HCEC 1CT (cell line): Measurements from ENCODE around the gene SEMA5B.

Experiments
- DNase-seq: peaks from one replicate; pipeline ENCODE4 v3.0.0-alpha.2; 2017

The SEMA5B gene, protein sequence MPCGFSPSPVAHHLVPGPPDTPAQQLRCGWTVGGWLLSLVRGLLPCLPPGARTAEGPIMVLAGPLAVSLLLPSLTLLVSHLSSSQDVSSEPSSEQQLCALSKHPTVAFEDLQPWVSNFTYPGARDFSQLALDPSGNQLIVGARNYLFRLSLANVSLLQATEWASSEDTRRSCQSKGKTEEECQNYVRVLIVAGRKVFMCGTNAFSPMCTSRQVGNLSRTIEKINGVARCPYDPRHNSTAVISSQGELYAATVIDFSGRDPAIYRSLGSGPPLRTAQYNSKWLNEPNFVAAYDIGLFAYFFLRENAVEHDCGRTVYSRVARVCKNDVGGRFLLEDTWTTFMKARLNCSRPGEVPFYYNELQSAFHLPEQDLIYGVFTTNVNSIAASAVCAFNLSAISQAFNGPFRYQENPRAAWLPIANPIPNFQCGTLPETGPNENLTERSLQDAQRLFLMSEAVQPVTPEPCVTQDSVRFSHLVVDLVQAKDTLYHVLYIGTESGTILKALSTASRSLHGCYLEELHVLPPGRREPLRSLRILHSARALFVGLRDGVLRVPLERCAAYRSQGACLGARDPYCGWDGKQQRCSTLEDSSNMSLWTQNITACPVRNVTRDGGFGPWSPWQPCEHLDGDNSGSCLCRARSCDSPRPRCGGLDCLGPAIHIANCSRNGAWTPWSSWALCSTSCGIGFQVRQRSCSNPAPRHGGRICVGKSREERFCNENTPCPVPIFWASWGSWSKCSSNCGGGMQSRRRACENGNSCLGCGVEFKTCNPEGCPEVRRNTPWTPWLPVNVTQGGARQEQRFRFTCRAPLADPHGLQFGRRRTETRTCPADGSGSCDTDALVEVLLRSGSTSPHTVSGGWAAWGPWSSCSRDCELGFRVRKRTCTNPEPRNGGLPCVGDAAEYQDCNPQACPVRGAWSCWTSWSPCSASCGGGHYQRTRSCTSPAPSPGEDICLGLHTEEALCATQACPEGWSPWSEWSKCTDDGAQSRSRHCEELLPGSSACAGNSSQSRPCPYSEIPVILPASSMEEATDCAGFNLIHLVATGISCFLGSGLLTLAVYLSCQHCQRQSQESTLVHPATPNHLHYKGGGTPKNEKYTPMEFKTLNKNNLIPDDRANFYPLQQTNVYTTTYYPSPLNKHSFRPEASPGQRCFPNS

GRCh38 chr3:123027292-123028232 is at the start of gene SEMA5B:
Gene SEMA5B, minus strand, starts transcription at chr3:123027763. Its CDS starts 66,500 bp downstream, at chr3:122961263.
- no peak for DNase-seq

DNA sequence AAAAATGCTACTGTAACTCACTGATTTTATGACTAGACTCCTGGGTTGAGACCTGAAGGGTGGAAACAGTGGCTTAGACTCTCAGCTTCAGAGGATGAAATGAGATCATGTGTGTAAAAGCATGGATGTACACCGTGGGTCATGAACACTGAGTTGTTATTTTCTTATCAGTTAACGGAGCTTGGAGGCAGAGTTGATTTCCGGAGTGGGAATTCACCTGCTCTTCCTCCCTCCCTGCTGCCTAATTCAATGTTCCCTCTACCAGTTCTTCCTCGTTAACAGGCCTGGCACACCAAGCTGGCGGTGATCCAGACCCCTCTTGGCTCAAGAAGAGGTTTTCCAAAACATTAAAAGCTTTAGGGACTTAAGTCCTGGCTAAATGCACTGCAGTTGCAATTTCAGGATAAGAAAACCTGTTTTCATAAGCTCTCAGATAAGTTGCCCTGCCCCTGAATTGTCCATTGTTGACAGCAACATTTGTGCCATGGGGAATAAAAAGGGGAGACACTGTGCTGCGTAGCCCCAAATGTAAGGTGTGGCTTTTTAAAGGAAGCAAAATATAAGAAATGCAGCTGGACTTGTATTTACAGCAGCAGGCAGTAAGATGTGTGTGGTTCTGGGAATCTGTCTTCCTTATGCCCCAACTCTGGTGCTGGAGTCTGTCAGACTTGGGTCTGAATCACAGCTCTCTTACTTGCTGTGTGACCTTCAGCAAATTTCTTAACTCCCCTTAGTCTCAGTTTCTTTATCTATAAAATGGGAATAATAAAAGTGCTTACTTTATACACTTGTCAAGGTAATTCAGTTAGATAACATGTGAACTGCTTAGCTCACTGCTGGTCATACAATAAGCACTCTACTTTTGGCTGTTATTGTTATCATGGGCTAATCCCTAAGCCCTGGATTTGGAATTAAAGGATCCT is 49.2 kb upstream of the SEMA5B start:
- no peak for DNase-seq

DNA sequence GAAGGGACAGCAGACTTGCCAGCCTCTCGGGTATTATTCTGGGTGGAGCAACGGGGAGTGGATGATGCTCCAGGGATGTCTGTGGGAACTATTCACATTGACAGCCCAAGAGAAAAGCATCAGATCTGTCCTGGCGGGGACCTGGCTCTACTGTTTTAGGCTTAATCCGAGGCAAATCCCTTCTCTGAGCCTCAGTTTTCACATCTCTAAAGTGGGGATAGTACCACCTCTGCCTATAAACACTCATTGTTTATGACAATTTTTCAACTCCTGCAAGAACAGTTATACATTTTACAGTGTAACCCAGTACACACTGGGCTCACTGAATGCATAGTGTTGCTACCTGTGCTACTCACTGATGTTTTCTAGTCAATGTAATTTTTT is 48.5 kb upstream of the SEMA5B start:
- no peak for DNase-seq

- DNase-seq = peak; percentile 40
Observed at GRCh38 chr3:123075359-123075758, 47.8 kb upstream of the SEMA5B start.

DNA sequence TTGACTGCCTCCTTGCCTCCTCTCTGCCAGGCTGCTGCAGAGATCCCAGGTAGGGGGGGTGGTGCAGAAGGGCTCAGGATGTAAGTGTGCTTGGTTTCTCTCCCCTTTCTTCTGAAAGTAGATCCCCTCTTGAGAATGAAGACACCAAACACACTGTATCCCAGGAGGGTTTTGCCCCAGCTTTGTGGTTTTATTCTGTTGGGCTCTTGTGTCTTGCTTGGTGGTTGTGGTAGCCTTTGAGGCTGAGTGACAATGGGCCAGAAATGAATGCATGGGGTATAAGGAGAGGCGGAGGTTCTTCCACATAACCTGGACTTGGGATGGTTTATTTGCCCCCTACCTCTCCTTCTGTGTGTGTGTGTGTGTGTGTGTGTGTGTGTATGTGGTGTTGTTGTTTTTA is 45.0 kb upstream of the SEMA5B start:
- no peak for DNase-seq

GRCh38 chr3:123072152-123072551 is 44.6 kb upstream of the SEMA5B start:
- DNase-seq = no peak

DNA sequence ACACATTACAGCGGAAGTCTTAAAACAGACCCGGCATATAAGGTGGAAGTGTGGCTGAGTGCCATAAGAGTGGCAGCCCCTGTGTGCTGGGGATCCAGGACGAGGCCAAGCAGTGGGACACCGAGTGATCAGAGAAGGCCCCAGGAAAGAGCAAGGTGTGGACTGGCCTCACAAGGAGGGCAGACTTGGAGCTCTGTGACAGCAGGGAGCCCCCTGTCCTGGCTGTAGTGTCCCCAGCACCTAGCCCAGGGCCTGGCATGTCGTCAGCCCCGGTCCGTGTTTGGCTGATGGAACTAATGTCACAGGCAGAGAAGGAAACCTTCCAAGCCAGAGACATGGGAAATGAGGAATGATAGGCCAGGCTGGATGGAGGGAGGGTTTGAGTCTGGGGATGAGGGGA is 44.0 kb upstream of the SEMA5B start:
- DNase-seq = no peak

- DNase-seq = no peak
Observed at GRCh38 chr3:123071146-123071545, 43.6 kb upstream of the SEMA5B start.

- no peak for DNase-seq
Observed at GRCh38 chr3:123070510-123070909, 42.9 kb upstream of the SEMA5B start.

DNA sequence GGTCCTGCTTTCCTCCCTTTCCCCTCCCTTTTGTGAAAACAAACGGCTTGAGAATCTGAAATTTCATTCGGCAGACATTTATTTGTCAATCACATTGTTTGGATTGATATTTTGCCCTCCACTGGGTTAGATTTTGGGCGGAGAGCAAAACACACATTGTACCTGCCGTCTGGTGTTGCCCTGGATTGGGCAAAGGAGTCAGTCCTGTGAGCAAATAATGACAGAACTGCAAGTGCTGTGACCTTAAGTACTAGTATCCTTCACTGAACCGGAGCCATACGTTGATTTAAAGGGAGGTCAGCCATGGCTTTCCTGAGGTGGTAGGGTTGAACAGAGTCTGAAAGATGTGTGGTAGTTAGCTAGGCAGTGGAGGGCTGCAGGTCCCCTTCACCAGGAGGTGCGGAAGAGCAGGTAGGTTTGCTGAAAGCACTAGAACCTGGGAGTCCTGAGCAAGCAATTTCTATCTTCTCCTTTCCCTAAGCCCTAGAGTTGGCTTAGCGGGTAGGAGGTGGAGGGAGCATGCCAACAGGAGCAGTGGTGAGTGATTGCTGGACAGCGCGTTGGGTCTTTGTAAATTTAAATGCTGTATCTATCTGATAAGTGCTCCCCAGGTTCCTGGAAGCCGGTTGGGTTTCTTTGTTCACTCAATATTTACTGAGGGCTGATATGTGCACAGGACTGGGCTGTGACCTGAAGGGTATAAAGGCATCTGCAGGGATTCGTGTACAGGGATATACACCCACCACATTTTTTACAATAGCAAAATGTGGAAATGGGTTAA is 41.2 kb upstream of the SEMA5B start:
- DNase-seq = no peak

DNA sequence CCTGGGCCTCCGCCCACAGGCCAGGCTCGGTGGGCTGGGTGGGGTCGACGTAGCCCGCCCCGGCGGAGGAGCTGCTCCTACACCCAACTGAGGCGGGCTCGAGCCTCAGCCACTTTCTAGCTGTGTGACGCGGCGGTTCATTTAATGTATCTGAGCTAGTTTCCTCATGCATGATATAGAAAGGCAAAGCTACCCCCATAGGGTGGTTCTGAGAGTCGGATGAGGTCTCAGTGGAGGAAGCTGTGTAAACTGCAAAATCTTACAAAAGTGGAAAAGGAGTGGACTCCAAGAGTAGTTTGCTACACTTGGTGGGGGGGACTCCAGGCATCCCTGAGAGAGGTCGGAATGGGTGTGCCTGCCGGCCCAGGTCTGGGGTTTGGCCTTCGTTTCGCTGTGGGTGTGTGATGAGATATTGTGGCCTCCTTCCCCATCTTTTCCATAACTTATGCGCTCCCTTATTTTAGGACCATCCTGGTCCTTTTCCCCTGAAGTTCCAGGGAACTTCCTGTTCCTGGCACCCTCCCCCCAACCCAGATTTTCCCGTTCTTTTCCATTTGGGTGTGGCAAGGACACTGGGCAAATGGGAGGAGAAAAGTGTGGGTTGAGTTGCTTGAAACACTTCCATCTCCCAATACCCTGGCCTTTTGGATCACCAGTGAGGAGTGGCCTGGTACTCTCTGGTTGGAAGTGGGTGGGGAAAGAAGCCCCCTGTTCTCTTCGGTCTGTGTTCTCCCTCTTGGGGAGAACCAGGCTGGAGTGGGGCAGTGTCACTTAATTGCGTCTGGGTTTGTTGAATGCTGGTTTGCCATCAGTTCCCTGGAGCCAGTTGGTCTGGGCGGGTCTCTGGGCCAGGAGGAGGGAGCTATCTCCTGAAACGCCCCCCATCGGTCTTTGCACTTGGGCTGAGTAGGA is 40.4 kb upstream of the SEMA5B start:
- peak; percentile 33 for DNase-seq

GRCh38 chr3:123066896-123067688 is 39.5 kb upstream of the SEMA5B start, which contains the start of gene PDIA5:
Gene PDIA5, plus strand, starts transcription at chr3:123067025. Its CDS starts 140 bp downstream, at chr3:123067165.
- DNase-seq = peak; percentile 93

- DNase-seq = no peak
Observed at GRCh38 chr3:123066599-123066895, 39.0 kb upstream of the SEMA5B start.

- no peak for DNase-seq
Observed at GRCh38 chr3:123064914-123065313, 37.4 kb upstream of the SEMA5B start.

DNA sequence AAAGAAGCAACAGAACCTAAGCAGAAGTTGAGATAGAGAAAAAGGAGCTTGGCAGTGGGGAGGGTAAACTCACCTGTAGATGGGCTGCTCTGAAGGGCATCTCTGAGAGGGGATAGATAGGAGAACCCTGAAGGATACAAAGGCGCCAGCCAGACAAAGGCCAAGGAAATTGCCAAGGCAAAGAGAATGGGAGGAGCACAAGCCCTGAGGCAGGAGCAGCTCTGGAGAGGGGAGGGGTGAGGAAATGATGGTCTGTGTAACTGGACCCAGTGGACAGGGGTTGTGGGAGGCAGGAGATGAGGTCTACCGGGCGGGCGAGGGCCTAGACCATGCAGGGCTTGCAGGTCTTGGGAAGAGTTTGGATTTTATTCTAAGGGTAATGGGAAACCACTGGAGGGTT is 36.9 kb upstream of the SEMA5B start:
- no peak for DNase-seq

- no peak for DNase-seq
Observed at GRCh38 chr3:123063034-123063433, 35.5 kb upstream of the SEMA5B start.

- DNase-seq = no peak
Observed at GRCh38 chr3:123061856-123062255, 34.3 kb upstream of the SEMA5B start.

- DNase-seq = no peak
Observed at GRCh38 chr3:123060054-123060453, 32.5 kb upstream of the SEMA5B start.
